Pancreas (tissue), 10 donors: Measurements from ENCODE around the gene SHC2. TPM values are rescaled to one million over a fixed set of nuclear protein-coding genes. Genes with fewer than 3 reads are reported as not detected.

Source experiments
- ATAC-seq, 4 donors: fragments of 200-7000 bp; cut with Tn5 transposase; one replicate each; pipeline versions ENCODE4 v1.8.0 to v1.9.1; 2020; ENCODE audit warnings: mild to moderate bottlenecking in 4 of 4, moderate library complexity in 4 of 4
- DNase-seq, 6 donors: peaks; one replicate each; pipeline ENCODE4 v3.0.0-alpha.2; 2020
- FAIRE-seq: peaks from 2 replicates; lab custom pipeline; 2012; peaks lifted over from hg19 to GRCh38; lab: Jason Lieb, UNC
- H3K27ac ChIP-seq, 4 donors: fragments of 200-600 bp; sonication (generic); 1 replicate in 3 of 4; 2 replicates in 1 of 4; pipeline versions ENCODE4 v1.5.0 to v1.8.0; 2020
- H3K27me3 ChIP-seq, 4 donors: fragments of 200-600 bp; one replicate each; pipeline ENCODE4 v1.8.0; 2021
- H3K36me3 ChIP-seq, 3 donors: fragments of 200-600 bp; sonication (generic) in 1 of 3; one replicate each; pipeline versions ENCODE4 v1.5.0 to v1.8.0; 2020 to 2021
- H3K4me1 ChIP-seq, 3 donors: fragments of 200-600 bp; one replicate each; pipeline ENCODE4 v1.8.0; 2021
- H3K4me3 ChIP-seq, 4 donors: fragments of 200-600 bp; sonication (generic) in 2 of 4; one replicate each; pipeline versions ENCODE4 v1.5.0 to v1.8.0; 2020 to 2021
- H3K9me3 ChIP-seq, 4 donors: fragments of 200-600 bp; one replicate each; pipeline ENCODE4 v1.8.0; 2021
- WGBS, 2 donors: extraction: QIAGEN DNeasy Blood & Tissue Kit; methylation state at CpG; one replicate each; pipeline ENCODE4 v1.1.7; 2013; 5-methylcytosine and 5-hydroxymethylcytosine counted together
- intact Hi-C, 3 donors: fragments of 100-400 bp; cut with DNase I; formaldehyde crosslinking; loops; one replicate each; pipeline versions ENCODE4 v1.11.1 to v1.14.2; 2022
- polyA plus RNA-seq, 2 donors: library from polyadenylated mRNA; stranded (reverse); fragments of 200-250 nt; gene quantifications; one replicate each; pipeline ENCODE4 v1.2.3, GENCODE V29; 2013
- total RNA-seq, 6 donors: library from RNA; stranded (reverse); fragmentation: NEBNext Ultra II Directional in 4 of 6; extraction: Animal tissue kit (Norgen Biotek cat#: 25700) in 4 of 6; gene quantifications; one replicate each; pipeline versions ENCODE4 v1.2.1 to v1.2.4, GENCODE V29; 2021 to 2023
- TF ChIP-seq, protein P1 (sequence below), 4 donors: fragments of 200-600 bp; sonication (generic) in 3 of 4; IDR thresholded peaks; one replicate each; pipeline versions ENCODE4 v1.5.0 to v1.8.0; 2021; ENCODE audit warnings: antibody characterized with exemption in 4 of 4
- donor health status: healthy with polysubstance abuse.
- donor health status: DM: no; HTN: no; CAD: no; lungs with moderate emphysema.
- donor health status: DM: no; HTN: no; CAD: no.
- donor health status: control.
- donor health status: control.
- donor health status: Bipolar disorder and iron deficiency.
- donor health status: DM: yes; HTN: yes; CAD: no.
- donor health status: DM: no; HTN: no; CAD: no.
- donor health status: DM: no; HTN: no; CAD: no.
- donor health status: DM: yes; HTN: yes; CAD: no.

The SHC2 gene
- total and polyA plus RNA-seq, 8 donors: 76.2 to 382 (median 111) TPM

- 90% methylated on average over 31 of the region's 31 CpGs for WGBS, 2 donors
- no peak for ATAC-seq
Measured at GRCh38 chr19:419721-420515, 40.9 kb downstream of the SHC2 start.

DNA sequence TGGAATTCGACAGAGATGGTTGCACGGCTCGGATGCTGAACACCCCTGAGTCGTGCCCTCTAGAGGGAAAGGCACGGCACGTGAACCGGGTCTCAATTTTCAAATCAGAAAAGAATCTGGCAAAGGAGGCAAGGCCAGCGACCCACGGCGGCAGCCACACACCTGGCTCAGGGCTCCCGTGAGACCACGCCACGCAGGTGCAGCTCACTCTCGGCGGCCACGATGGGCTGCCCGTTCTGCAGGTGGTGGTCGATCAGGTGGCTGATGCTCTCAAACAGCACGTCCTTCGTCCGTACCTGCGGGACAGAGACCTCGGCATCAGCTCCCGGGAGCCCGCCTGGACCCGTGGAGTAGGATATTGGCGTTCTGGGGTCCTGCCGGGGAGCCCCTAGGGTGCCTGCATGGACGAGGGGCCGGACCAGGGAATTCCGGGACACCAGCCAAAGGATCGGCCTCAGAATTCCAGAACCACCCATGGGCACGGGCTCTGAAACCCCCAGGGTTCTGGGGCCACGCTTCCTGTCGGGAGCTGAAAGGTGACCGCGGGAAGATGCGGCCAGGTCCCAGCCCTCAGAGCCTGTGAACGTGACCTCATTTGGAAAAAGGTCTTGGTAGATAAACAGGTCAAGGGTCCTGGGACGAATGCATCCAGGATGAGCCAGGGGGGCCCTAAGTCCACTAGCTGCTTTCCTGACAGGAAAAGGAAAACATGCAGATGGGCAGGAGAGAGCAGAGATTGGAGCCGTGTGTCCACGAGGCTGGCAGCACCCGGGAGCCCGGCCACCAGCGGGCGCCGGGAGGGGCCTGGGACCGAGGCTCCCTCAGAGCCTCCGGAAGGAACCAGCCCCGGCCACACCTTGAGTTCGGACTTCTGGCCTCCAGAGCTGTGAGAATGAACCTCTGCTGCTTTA, 41.8 kb downstream of the SHC2 start:
- no peak overlapping the region for H3K4me3 ChIP-seq
- TF ChIP-seq, protein P1, sequence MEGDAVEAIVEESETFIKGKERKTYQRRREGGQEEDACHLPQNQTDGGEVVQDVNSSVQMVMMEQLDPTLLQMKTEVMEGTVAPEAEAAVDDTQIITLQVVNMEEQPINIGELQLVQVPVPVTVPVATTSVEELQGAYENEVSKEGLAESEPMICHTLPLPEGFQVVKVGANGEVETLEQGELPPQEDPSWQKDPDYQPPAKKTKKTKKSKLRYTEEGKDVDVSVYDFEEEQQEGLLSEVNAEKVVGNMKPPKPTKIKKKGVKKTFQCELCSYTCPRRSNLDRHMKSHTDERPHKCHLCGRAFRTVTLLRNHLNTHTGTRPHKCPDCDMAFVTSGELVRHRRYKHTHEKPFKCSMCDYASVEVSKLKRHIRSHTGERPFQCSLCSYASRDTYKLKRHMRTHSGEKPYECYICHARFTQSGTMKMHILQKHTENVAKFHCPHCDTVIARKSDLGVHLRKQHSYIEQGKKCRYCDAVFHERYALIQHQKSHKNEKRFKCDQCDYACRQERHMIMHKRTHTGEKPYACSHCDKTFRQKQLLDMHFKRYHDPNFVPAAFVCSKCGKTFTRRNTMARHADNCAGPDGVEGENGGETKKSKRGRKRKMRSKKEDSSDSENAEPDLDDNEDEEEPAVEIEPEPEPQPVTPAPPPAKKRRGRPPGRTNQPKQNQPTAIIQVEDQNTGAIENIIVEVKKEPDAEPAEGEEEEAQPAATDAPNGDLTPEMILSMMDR (IDR thresholded peaks at IDR 0.05): no peak
- H3K9me3 ChIP-seq: no peaks in the 10 kb centered on the region
- H3K36me3 ChIP-seq: peaks cover 0 to 16% (median 3%) of the 10 kb centered on the region in 3 donors
- DNase-seq (peak in 2 of 6 donors; percentile 46 to 60), ATAC-seq (no peak), FAIRE-seq (no peak)
- no peaks in the 10 kb centered on the region for H3K27me3 ChIP-seq
- H3K27ac ChIP-seq: no peak overlapping the region
- H3K4me1 ChIP-seq: no peaks in the 10 kb centered on the region
- WGBS, 2 donors: 87 to 88% methylated on average over 51 of the region's 51 CpGs
- intact Hi-C loops: no loop called here

More at GRCh38 chr19:419721-420515, 40.9 kb downstream of the SHC2 start:
- TF ChIP-seq, protein P1 (IDR thresholded peaks at IDR 0.05): no peak
- FAIRE-seq (no peak), DNase-seq (peak in 1 of 6 donors; percentile 44)
- H3K4me3 ChIP-seq: no peak overlapping the region
- H3K27ac ChIP-seq: no peak overlapping the region
- H3K36me3 ChIP-seq: peaks cover 0 to 16% (median 3%) of the 10 kb centered on the region in 3 donors
- H3K9me3 ChIP-seq: no peaks in the 10 kb centered on the region
- no peaks in the 10 kb centered on the region for H3K4me1 ChIP-seq
- intact Hi-C loops: no loop called here
- H3K27me3 ChIP-seq: no peaks in the 10 kb centered on the region

- TF ChIP-seq, protein P1 (IDR thresholded peaks at IDR 0.05): no peak
- Histone ChIP-seq H3K36me3 (peaks cover 0 to 16% (median 3%) of the 10 kb centered on the region in 3 donors), H3K4me1 (no peaks in the 10 kb centered on the region), H3K9me3 (no peaks in the 10 kb centered on the region), H3K4me3 (no peak overlapping the region), H3K27ac (no peak overlapping the region), H3K27me3 (no peaks in the 10 kb centered on the region)
- intact Hi-C loops: no loop called here
- ATAC-seq (no peak), FAIRE-seq (no peak), DNase-seq (no peak)
- WGBS, 2 donors: 90% methylated on average over 14 of the region's 14 CpGs
Measured at GRCh38 chr19:416416-416815, 44.4 kb downstream of the SHC2 start.

DNA sequence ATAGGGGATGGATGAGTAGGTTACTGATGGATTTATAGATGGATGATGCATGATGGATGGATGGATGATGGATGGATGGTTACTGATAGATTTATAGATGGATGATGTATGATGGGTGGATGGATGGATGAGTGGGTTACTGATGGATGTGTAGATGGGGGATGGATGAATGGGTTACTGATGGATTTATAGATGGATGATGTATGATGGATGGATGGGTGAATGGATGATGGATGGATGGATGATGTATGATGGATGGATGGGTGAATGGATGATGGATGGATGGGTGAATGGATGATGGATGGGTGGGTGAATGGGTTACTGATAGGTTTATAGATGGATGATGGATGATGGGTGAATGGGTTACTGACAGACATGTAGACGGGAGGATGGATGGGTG, 45.5 kb downstream of the SHC2 start:
- Histone ChIP-seq H3K4me1 (no peaks in the 10 kb centered on the region), H3K36me3 (peaks cover 0 to 16% (median 0%) of the 10 kb centered on the region in 3 donors), H3K27me3 (no peaks in the 10 kb centered on the region), H3K9me3 (no peaks in the 10 kb centered on the region), H3K4me3 (no peak overlapping the region), H3K27ac (no peak overlapping the region)
- DNase-seq (no peak), FAIRE-seq (no peak), ATAC-seq (no peak)
- TF ChIP-seq, protein P1 (IDR thresholded peaks at IDR 0.05): no peak
- intact Hi-C loops: no loop called here
- WGBS, 2 donors: 97 to 100% methylated on average over 1 of the region's 1 CpG
